IPS-20b (cell line): ENCODE results near the gene IL1RAPL2.

Source experiments
- H3K27ac ChIP-seq: one replicate; pipeline ENCODE4 v1.5.1; 2013; ENCODE audit warnings: low read length
- H3K27me3 ChIP-seq: 2 replicates; pipeline ENCODE4 v1.6.1; 2013; ENCODE audit warnings: mild to moderate bottlenecking, low read length, inconsistent platforms; ENCODE audit not compliant: insufficient read depth
- H3K36me3 ChIP-seq: 2 replicates; pipeline ENCODE4 v1.6.1; 2013; ENCODE audit warnings: low read depth, mild to moderate bottlenecking, inconsistent platforms, low read length, moderate library complexity; ENCODE audit not compliant: insufficient read depth
- H3K4me1 ChIP-seq: 2 replicates; pipeline ENCODE4 v1.6.1; 2013; ENCODE audit warnings: mild to moderate bottlenecking, control low read depth, inconsistent platforms, low read length, moderate library complexity; ENCODE audit not compliant: insufficient read depth
- H3K4me3 ChIP-seq: 2 replicates; pipeline ENCODE4 v1.5.1; 2013; ENCODE audit warnings: mild to moderate bottlenecking, low read length, inconsistent platforms
- H3K9ac ChIP-seq: 2 replicates; pipeline ENCODE4 v1.6.1; 2013; ENCODE audit warnings: low read depth, mild to moderate bottlenecking, inconsistent platforms, low read length, moderate library complexity
- H3K9me3 ChIP-seq: 2 replicates; pipeline ENCODE4 v1.6.1; 2013; ENCODE audit warnings: mild to moderate bottlenecking, low read depth, low read length, inconsistent platforms; ENCODE audit not compliant: insufficient read depth

The IL1RAPL2 gene

GRCh38 chrX:105297041-105297440, 731.0 kb downstream of the IL1RAPL2 start:
- H3K4me1 ChIP-seq = peaks cover 10% of the 10 kb centered on the region; the same call in 1 of the 2 replicates
- H3K9ac ChIP-seq = no peak overlapping the region
- H3K9me3 ChIP-seq = no peaks in the 10 kb centered on the region
- H3K27ac ChIP-seq = no peak overlapping the region
- H3K4me3 ChIP-seq = no peak overlapping the region
- H3K36me3 ChIP-seq = no peaks in the 10 kb centered on the region
- no peaks in the 10 kb centered on the region for H3K27me3 ChIP-seq

GRCh38 chrX:105299286-105299685, 733.3 kb downstream of the IL1RAPL2 start:
- Histone ChIP-seq H3K36me3 (no peaks in the 10 kb centered on the region), H3K9ac (no peak overlapping the region), H3K9me3 (no peaks in the 10 kb centered on the region), H3K27ac (no peak overlapping the region), H3K4me3 (no peak overlapping the region), H3K4me1 (peaks cover 10% of the 10 kb centered on the region; the same call in 1 of the 2 replicates), H3K27me3 (no peaks in the 10 kb centered on the region)

GRCh38 chrX:105302246-105302645, 736.2 kb downstream of the IL1RAPL2 start:
- no peaks in the 10 kb centered on the region for H3K27me3 ChIP-seq
- H3K4me3 ChIP-seq = no peak overlapping the region
- no peaks in the 10 kb centered on the region for H3K9me3 ChIP-seq
- H3K9ac ChIP-seq = no peak overlapping the region
- peaks cover 10% of the 10 kb centered on the region; the same call in 1 of the 2 replicates for H3K4me1 ChIP-seq
- H3K27ac ChIP-seq = no peak overlapping the region
- H3K36me3 ChIP-seq = no peaks in the 10 kb centered on the region

- Histone ChIP-seq H3K9me3 (no peaks in the 10 kb centered on the region), H3K27ac (no peak overlapping the region), H3K4me3 (no peak overlapping the region), H3K9ac (no peak overlapping the region), H3K36me3 (no peaks in the 10 kb centered on the region), H3K4me1 (no peaks in the 10 kb centered on the region), H3K27me3 (no peaks in the 10 kb centered on the region)
Observed at GRCh38 chrX:105307762-105308161, 741.8 kb downstream of the IL1RAPL2 start.

- Histone ChIP-seq H3K4me3 (no peak overlapping the region), H3K27ac (no peak overlapping the region), H3K27me3 (no peaks in the 10 kb centered on the region), H3K9me3 (no peaks in the 10 kb centered on the region), H3K9ac (no peak overlapping the region), H3K4me1 (no peaks in the 10 kb centered on the region), H3K36me3 (no peaks in the 10 kb centered on the region)
Observed at GRCh38 chrX:105313596-105313995, 747.6 kb downstream of the IL1RAPL2 start.

- no peaks in the 10 kb centered on the region for H3K9me3 ChIP-seq
- no peak overlapping the region for H3K27ac ChIP-seq
- H3K4me1 ChIP-seq = no peaks in the 10 kb centered on the region
- no peaks in the 10 kb centered on the region for H3K36me3 ChIP-seq
- H3K27me3 ChIP-seq = no peaks in the 10 kb centered on the region
- no peak overlapping the region for H3K4me3 ChIP-seq
- no peak overlapping the region for H3K9ac ChIP-seq
Observed at GRCh38 chrX:105314458-105314857, 748.5 kb downstream of the IL1RAPL2 start.

GRCh38 chrX:105315248-105315647, 749.2 kb downstream of the IL1RAPL2 start:
- no peaks in the 10 kb centered on the region for H3K27me3 ChIP-seq
- H3K9me3 ChIP-seq = no peaks in the 10 kb centered on the region
- H3K9ac ChIP-seq = no peak overlapping the region
- no peaks in the 10 kb centered on the region for H3K36me3 ChIP-seq
- no peak overlapping the region for H3K4me3 ChIP-seq
- no peak overlapping the region for H3K27ac ChIP-seq
- no peaks in the 10 kb centered on the region for H3K4me1 ChIP-seq

- Histone ChIP-seq H3K4me1 (no peaks in the 10 kb centered on the region), H3K4me3 (no peak overlapping the region), H3K36me3 (no peaks in the 10 kb centered on the region), H3K9me3 (no peaks in the 10 kb centered on the region), H3K27me3 (no peaks in the 10 kb centered on the region), H3K27ac (no peak overlapping the region), H3K9ac (no peak overlapping the region)
Observed at GRCh38 chrX:105317117-105317516, 751.1 kb downstream of the IL1RAPL2 start.

- H3K4me3 ChIP-seq = no peak overlapping the region
- no peak overlapping the region for H3K27ac ChIP-seq
- H3K9ac ChIP-seq = no peak overlapping the region
- no peaks in the 10 kb centered on the region for H3K9me3 ChIP-seq
- H3K36me3 ChIP-seq = no peaks in the 10 kb centered on the region
- H3K27me3 ChIP-seq = no peaks in the 10 kb centered on the region
- no peaks in the 10 kb centered on the region for H3K4me1 ChIP-seq
Observed at GRCh38 chrX:105323928-105324327, 757.9 kb downstream of the IL1RAPL2 start.

GRCh38 chrX:105328773-105329172, 762.8 kb downstream of the IL1RAPL2 start:
- H3K36me3 ChIP-seq = no peaks in the 10 kb centered on the region
- no peak overlapping the region for H3K9ac ChIP-seq
- H3K4me3 ChIP-seq = no peak overlapping the region
- H3K4me1 ChIP-seq = no peaks in the 10 kb centered on the region
- H3K27me3 ChIP-seq = no peaks in the 10 kb centered on the region
- H3K27ac ChIP-seq = no peak overlapping the region
- H3K9me3 ChIP-seq = no peaks in the 10 kb centered on the region

- H3K27ac ChIP-seq = no peak overlapping the region
- H3K36me3 ChIP-seq = no peaks in the 10 kb centered on the region
- H3K27me3 ChIP-seq = no peaks in the 10 kb centered on the region
- H3K4me3 ChIP-seq = no peak overlapping the region
- no peaks in the 10 kb centered on the region for H3K9me3 ChIP-seq
- no peaks in the 10 kb centered on the region for H3K4me1 ChIP-seq
- no peak overlapping the region for H3K9ac ChIP-seq
Observed at GRCh38 chrX:105331244-105331643, 765.2 kb downstream of the IL1RAPL2 start.

GRCh38 chrX:105347373-105347772, 781.4 kb downstream of the IL1RAPL2 start:
- Histone ChIP-seq H3K9me3 (no peaks in the 10 kb centered on the region), H3K27me3 (no peaks in the 10 kb centered on the region), H3K36me3 (no peaks in the 10 kb centered on the region), H3K4me3 (no peak overlapping the region), H3K27ac (no peak overlapping the region), H3K9ac (no peak overlapping the region), H3K4me1 (no peaks in the 10 kb centered on the region)

- Histone ChIP-seq H3K9me3 (no peaks in the 10 kb centered on the region), H3K27ac (no peak overlapping the region), H3K9ac (no peak overlapping the region), H3K36me3 (no peaks in the 10 kb centered on the region), H3K4me3 (no peak overlapping the region), H3K27me3 (no peaks in the 10 kb centered on the region), H3K4me1 (no peaks in the 10 kb centered on the region)
Observed at GRCh38 chrX:105349476-105349875, 783.5 kb downstream of the IL1RAPL2 start.
